ENCODE data around the gene UBTF.

The UBTF gene

GRCh38 chr17:44212507-44213402 is 6.7 kb downstream of the UBTF start:
- Histone ChIP-seq H3K27ac (ENCODE audit: extremely low read depth, low read depth, low read length) (no peak overlapping the region), H3K36me3 (ENCODE audit: control insufficient read depth in 2 of 2, insufficient read depth in 1 of 2, low read length in 2 of 2) (peaks cover 34 to 95% of the 10 kb centered on the region in 2 experiments), H3K4me1 (ENCODE audit: control insufficient read depth, insufficient read depth, low read length) (no peaks in the 10 kb centered on the region), H3K9me3 (ENCODE audit: control insufficient read depth, insufficient read depth, low read depth, low read length) (no peaks in the 10 kb centered on the region), H3K4me3 (ENCODE audit: low read depth, low read length) (no peak overlapping the region)
- ChIA-PET CTCF (interaction anchor here (0.6 to 2.6 kb wide), 4 partner anchors 16 to 783 kb away, joined by 3 to 13 read pairs (median 3); partner anchors contain the start of gene GRN), POLR2A (interaction anchor here (0.6 to 4.1 kb wide), 7 partner anchors 8 to 133 kb away, joined by 3 to 23 read pairs (median 3); partner anchors contain the start of genes ATXN7L3, GRN, TMUB2 and UBTF)
- TF ChIP-seq PRDM4 (tag by site-specific recombination; IDR thresholded peaks at IDR 0.05) (no peak), ZNF350 (tag by site-specific recombination; IDR thresholded peaks at IDR 0.05) (no peak), ZNF548 (tag by site-specific recombination; IDR thresholded peaks at IDR 0.05) (no peak), ZNF274 (IDR thresholded peaks at IDR 0.05; ENCODE audit: low read length) (no peak), ZNF274 (tag by site-specific recombination; IDR thresholded peaks at IDR 0.05; ENCODE audit: borderline replicate concordance) (no peak), BCL11B (tag by site-specific recombination; IDR thresholded peaks at IDR 0.05; ENCODE audit: low read depth) (no peak), INSM2 (tag by site-specific recombination; IDR thresholded peaks at IDR 0.05) (no peak), ZSCAN16 (tag by site-specific recombination; IDR thresholded peaks at IDR 0.05) (no peak), SCRT1 (tag by site-specific recombination; IDR thresholded peaks at IDR 0.05; ENCODE audit: borderline replicate concordance) (no peak), ZNF23 (tag by site-specific recombination; IDR thresholded peaks at IDR 0.05; ENCODE audit: borderline replicate concordance) (no peak), PRDM1 (tag by site-specific recombination; IDR thresholded peaks at IDR 0.05) (no peak), ZNF302 (tag by site-specific recombination; IDR thresholded peaks at IDR 0.05; ENCODE audit: low read depth) (no peak), KLF10 (tag by site-specific recombination; IDR thresholded peaks at IDR 0.05) (no peak), PATZ1 (tag by site-specific recombination; IDR thresholded peaks at IDR 0.05) (no peak), ZNF184 (tag by site-specific recombination; IDR thresholded peaks at IDR 0.05) (no peak), ZNF404 (tag by site-specific recombination; IDR thresholded peaks at IDR 0.05) (no peak), OVOL3 (tag by site-specific recombination; IDR thresholded peaks at IDR 0.05) (no peak), OSR2 (tag by site-specific recombination; IDR thresholded peaks at IDR 0.05) (no peak), ZNF792 (tag by site-specific recombination; IDR thresholded peaks at IDR 0.05) (no peak), SP3 (tag by site-specific recombination; IDR thresholded peaks at IDR 0.05) (no peak), ZNF280D (tag by site-specific recombination; IDR thresholded peaks at IDR 0.05) (no peak)

All from HEK293 (cell line).